Heart left ventricle (tissue), 16 donors: ENCODE results near the gene C1QTNF6. TPM values are rescaled to one million over a fixed set of nuclear protein-coding genes. Genes with fewer than 3 reads are reported as not detected.
A peak's percentile ranks its signal among the peaks of the same experiment; 100 is the strongest.

Experiments
- ATAC-seq, 4 donors: fragments of 200-7000 bp; cut with Tn5 transposase; one replicate each; pipeline ENCODE4 v1.9.1; 2020 to 2022; ENCODE audit warnings: moderate library complexity in 4 of 4, mild to moderate bottlenecking in 3 of 4, moderate number of reproducible peaks in 1 of 4
- DNase-seq, 5 donors: peaks; one replicate each; pipeline ENCODE4 v3.0.0-alpha.2; 2020
- H3K27ac ChIP-seq, 12 donors: fragments of 200-600 bp; sonication (generic) in 4 of 12; one replicate each; pipeline versions ENCODE4 v1.5.0 to v1.8.0; 2016 to 2022; ENCODE audit warnings: mild to moderate bottlenecking in 2 of 12
- H3K27me3 ChIP-seq, 9 donors: fragments of 200-600 bp; sonication (generic) in 2 of 9; one replicate each; pipeline versions ENCODE4 v1.5.1 to v1.8.0; 2016 to 2022; ENCODE audit warnings: mild to moderate bottlenecking in 3 of 9
- H3K36me3 ChIP-seq, 9 donors: fragments of 200-600 bp; sonication (generic) in 2 of 9; one replicate each; pipeline versions ENCODE4 v1.5.0 to v1.8.0; 2018 to 2022; ENCODE audit warnings: mild to moderate bottlenecking in 2 of 9
- H3K4me1 ChIP-seq, 12 donors: fragments of 200-600 bp; sonication (generic) in 4 of 12; one replicate each; pipeline versions ENCODE4 v1.5.0 to v1.8.0; 2016 to 2022; ENCODE audit warnings: mild to moderate bottlenecking in 3 of 12
- H3K4me3 ChIP-seq, 12 donors: fragments of 200-600 bp; sonication (generic) in 4 of 12; one replicate each; pipeline versions ENCODE4 v1.5.0 to v1.8.0; 2017 to 2022; ENCODE audit warnings: mild to moderate bottlenecking in 9 of 12, moderate library complexity in 4 of 12
- H3K9me3 ChIP-seq, 12 donors: fragments of 200-600 bp; sonication (generic) in 4 of 12; one replicate each; pipeline versions ENCODE4 v1.5.0 to v1.8.0; 2016 to 2022; ENCODE audit warnings: mild to moderate bottlenecking in 1 of 12
- CTCF ChIP-seq, 12 donors: fragments of 200-600 bp; sonication (generic) in 4 of 12; IDR thresholded peaks; one replicate each; pipeline versions ENCODE4 v1.5.0 to v1.8.0; 2018 to 2022; ENCODE audit warnings: antibody characterized with exemption in 12 of 12, mild to moderate bottlenecking in 5 of 12
- POLR2A ChIP-seq, 2 donors: fragments of 450-650 bp; IDR thresholded peaks; one replicate each; pipeline ENCODE4 v1.6.1; 2017; ENCODE audit warnings: antibody characterized with exemption in 2 of 2, mild to moderate bottlenecking in 2 of 2, moderate library complexity in 2 of 2
- WGBS, 4 donors: extraction: QIAGEN DNeasy Blood & Tissue Kit in 2 of 4; methylation state at CpG; one replicate each; pipeline versions ENCODE4 v1.1.5 to v1.1.7; 2013 to 2018; 5-methylcytosine and 5-hydroxymethylcytosine counted together
- intact Hi-C, 10 donors: fragments of 100-400 bp; cut with DNase I; formaldehyde crosslinking; loops; one replicate each; pipeline versions ENCODE4 v1.11.1 to v1.14.2; 2022
- polyA plus RNA-seq, 2 donors: library from polyadenylated mRNA; stranded (reverse); fragments of 200-250 nt; gene quantifications; one replicate each; pipeline ENCODE4 v1.2.3, GENCODE V29; 2013
- total RNA-seq, 9 donors: library from RNA; depleted of rRNA in 2 of 9; stranded (reverse); fragments of >200 nt in 2 of 9; fragmentation: NEBNext Ultra II Directional in 3 of 9; extraction: Animal tissue kit (Norgen Biotek cat#: 25700) in 3 of 9; gene quantifications; one replicate each; pipeline versions ENCODE4 v1.1.0 to v1.2.4, GENCODE V29; 2016 to 2023
- donor health status: ischemic (EF 13 %, LVEDD 7.1; RV severe dilation, severe dysfunction).
- donor health status: healthy with polysubstance abuse.
- donor health status: DM: no; HTN: yes; CAD: no.
- donor health status: DM: no; HTN: no; CAD: no.
- donor health status: ischemic (EF 25% LVEDD 6.9; RV normal size, moderate dysfunction).
- donor health status: ischemic (EF 25% LVEDD 5.7; RV mildly dilated, moderate dysfunction).
- donor health status: healthy.
- donor health status: DM: yes; HTN: yes; CAD: no.
- donor health status: ischemic (EF 35%, LVEDD 5.7; RV mildly dilated, moderate dysfunction).
- donor health status: nonischemic (EF 11% LVEDD 7.7; RV severe dilation, severe dysfunction).
- donor health status: DM: yes; HTN: yes; CAD: no.
- donor health status: PGD.
- donor health status: ischemic (EF 29% LVEDD 5.4; RV normal size, mild dysfunction).
- donor health status: nonischemic (EF 23%, LVEDD 6.1; RV moderate dilation, normal function).

The C1QTNF6 gene
- total and polyA plus RNA-seq, 11 donors: 0.31 to 11.9 (median 1.4) TPM

- TF ChIP-seq CTCF (IDR thresholded peaks at IDR 0.05): no peak
- TF ChIP-seq POLR2A (IDR thresholded peaks at IDR 0.05): no peak
- Histone ChIP-seq H3K4me1 (peaks cover 0 to 31% (median 8%) of the 10 kb centered on the region in 12 donors), H3K9me3 (peaks cover 0 to 5% (median 0%) of the 10 kb centered on the region in 12 donors), H3K36me3 (no peaks in the 10 kb centered on the region), H3K27me3 (peaks cover 0 to 12% (median 0%) of the 10 kb centered on the region in 9 donors), H3K4me3 (no peak overlapping the region), H3K27ac (peak overlapping the region in 1 of 12 donors; percentile 83)
- intact Hi-C loops: loop anchor here in 3 of 10 donors (5.0 to 10.0 kb wide), 4 partner anchors 85 to 378 kb away; no protein-coding TSS in a partner anchor
- WGBS, 4 donors: 74 to 83% (median 80%) methylated on average over 10 to 11 of the region's 11 CpGs
- DNase-seq: peak in 1 of 5 donors; percentile 33
- ATAC-seq: no peak
These were observed 25.6 kb downstream of the C1QTNF6 start for GRCh38 chr22:37162221-37163095.

- ATAC-seq (no peak), DNase-seq (peak in 1 of 5 donors; percentile 25)
- peak overlapping the region in 1 of 12 donors; percentile 83 for H3K27ac ChIP-seq
- peaks cover 0 to 22% (median 0%) of the 10 kb centered on the region in 12 donors for H3K4me1 ChIP-seq
- no peaks in the 10 kb centered on the region for H3K36me3 ChIP-seq
- WGBS, 4 donors: 71 to 100% (median 95%) methylated on average over 1 to 2 of the region's 2 CpGs
- intact Hi-C loops: loop anchor here in 3 of 10 donors (5.0 to 10.0 kb wide), 4 partner anchors 84 to 377 kb away; no protein-coding TSS in a partner anchor
- H3K4me3 ChIP-seq: no peak overlapping the region
- H3K9me3 ChIP-seq: peaks cover 0 to 5% (median 0%) of the 10 kb centered on the region in 12 donors
- TF ChIP-seq POLR2A (IDR thresholded peaks at IDR 0.05) (no peak), CTCF (IDR thresholded peaks at IDR 0.05) (no peak)
- peaks cover 0 to 12% (median 0%) of the 10 kb centered on the region in 9 donors for H3K27me3 ChIP-seq
These were observed 26.6 kb downstream of the C1QTNF6 start for GRCh38 chr22:37161443-37161842.

GRCh38 chr22:37160027-37160426, 28.0 kb downstream of the C1QTNF6 start:
- peaks cover 0 to 5% (median 0%) of the 10 kb centered on the region in 12 donors for H3K9me3 ChIP-seq
- no peak for ATAC-seq
- no peaks in the 10 kb centered on the region for H3K36me3 ChIP-seq
- TF ChIP-seq CTCF (IDR thresholded peaks at IDR 0.05) (no peak), POLR2A (IDR thresholded peaks at IDR 0.05) (no peak)
- no peak overlapping the region for H3K4me3 ChIP-seq
- H3K27ac ChIP-seq: no peak overlapping the region
- H3K27me3 ChIP-seq: peaks cover 0 to 18% (median 0%) of the 10 kb centered on the region in 9 donors
- peaks cover 0 to 21% (median 0%) of the 10 kb centered on the region in 12 donors for H3K4me1 ChIP-seq
- 40 to 56% (median 49%) methylated on average over 6 of the region's 6 CpGs for WGBS, 4 donors
- peak in 1 of 5 donors; percentile 25 for DNase-seq
- intact Hi-C loops: loop anchor here in 3 of 10 donors (5.0 to 10.0 kb wide), 4 partner anchors 83 to 375 kb away; no protein-coding TSS in a partner anchor

- Histone ChIP-seq H3K36me3 (no peaks in the 10 kb centered on the region), H3K4me1 (peaks cover 0 to 19% (median 0%) of the 10 kb centered on the region in 12 donors), H3K4me3 (no peak overlapping the region), H3K9me3 (peaks cover 0 to 5% (median 0%) of the 10 kb centered on the region in 12 donors), H3K27me3 (peaks cover 0 to 24% (median 0%) of the 10 kb centered on the region in 9 donors), H3K27ac (no peak overlapping the region)
- no peak for DNase-seq
- 74 to 79% (median 78%) methylated on average over 5 of the region's 5 CpGs for WGBS, 4 donors
- intact Hi-C loops: loop anchor here in 2 of 10 donors (10.0 kb wide), 2 partner anchors 74 to 84 kb away; no protein-coding TSS in a partner anchor
- TF ChIP-seq POLR2A (IDR thresholded peaks at IDR 0.05): no peak
- TF ChIP-seq CTCF (IDR thresholded peaks at IDR 0.05): no peak
- no peak for ATAC-seq
These were observed 29.1 kb downstream of the C1QTNF6 start for GRCh38 chr22:37158963-37159290.
